KOPT-K1 (cell line): ENCODE data around the gene CRYBA2.

Experiments
- H3K27ac ChIP-seq: fragments of 200-600 bp; sonication (generic); 2 replicates; pipeline ENCODE4 v1.5.1; 2016; ENCODE audit warnings: antibody characterized with exemption, mild to moderate bottlenecking, low read depth, low read length; ENCODE audit not compliant: poor library complexity, severe bottlenecking
- H3K36me3 ChIP-seq: fragments of 200-600 bp; sonication (generic); 2 replicates; pipeline ENCODE4 v1.5.1; 2017; ENCODE audit warnings: antibody characterized with exemption, mild to moderate bottlenecking, low read length, moderate library complexity; ENCODE audit not compliant: insufficient read depth
- H3K9me3 ChIP-seq: fragments of 200-600 bp; sonication (generic); 2 replicates; pipeline ENCODE4 v1.5.1; 2017; ENCODE audit warnings: antibody characterized with exemption, low read length, mild to moderate bottlenecking; ENCODE audit not compliant: insufficient read depth, poor library complexity, severe bottlenecking

The CRYBA2 gene

DNA sequence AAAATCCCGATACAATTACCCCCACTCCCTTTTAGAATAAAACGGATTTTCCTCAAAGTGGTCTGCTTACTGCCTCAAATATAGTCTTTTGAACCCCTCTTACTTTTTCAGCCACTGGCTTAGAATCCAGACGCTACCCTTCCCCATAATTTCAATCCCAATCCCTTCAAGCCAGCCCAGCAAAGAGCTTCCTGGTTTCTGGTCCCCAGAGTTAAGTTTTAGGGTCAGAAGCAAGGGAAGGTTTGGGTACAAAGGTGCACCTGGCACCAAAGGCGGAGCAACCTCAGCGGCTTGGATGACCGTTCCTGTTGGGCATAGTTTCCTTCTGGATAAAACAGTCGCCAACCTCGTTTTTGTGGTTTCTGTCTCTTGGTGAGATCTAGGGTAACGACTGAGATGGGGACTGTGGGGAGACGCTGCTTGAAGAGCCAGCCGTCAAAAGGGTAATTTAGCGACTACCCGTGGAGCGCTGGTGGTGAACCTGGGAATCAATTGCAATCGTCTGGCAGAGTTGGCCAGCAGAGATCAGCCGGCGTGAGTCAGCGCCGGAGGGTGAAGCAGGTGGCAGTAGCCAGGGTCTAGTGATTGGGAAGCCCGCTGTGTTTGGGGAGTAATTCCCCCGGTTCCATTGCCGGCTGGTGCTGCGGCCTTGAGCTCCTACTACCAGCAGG, 9.8 kb downstream of the CRYBA2 start:
- no peaks in the 10 kb centered on the region for H3K9me3 ChIP-seq

DNA sequence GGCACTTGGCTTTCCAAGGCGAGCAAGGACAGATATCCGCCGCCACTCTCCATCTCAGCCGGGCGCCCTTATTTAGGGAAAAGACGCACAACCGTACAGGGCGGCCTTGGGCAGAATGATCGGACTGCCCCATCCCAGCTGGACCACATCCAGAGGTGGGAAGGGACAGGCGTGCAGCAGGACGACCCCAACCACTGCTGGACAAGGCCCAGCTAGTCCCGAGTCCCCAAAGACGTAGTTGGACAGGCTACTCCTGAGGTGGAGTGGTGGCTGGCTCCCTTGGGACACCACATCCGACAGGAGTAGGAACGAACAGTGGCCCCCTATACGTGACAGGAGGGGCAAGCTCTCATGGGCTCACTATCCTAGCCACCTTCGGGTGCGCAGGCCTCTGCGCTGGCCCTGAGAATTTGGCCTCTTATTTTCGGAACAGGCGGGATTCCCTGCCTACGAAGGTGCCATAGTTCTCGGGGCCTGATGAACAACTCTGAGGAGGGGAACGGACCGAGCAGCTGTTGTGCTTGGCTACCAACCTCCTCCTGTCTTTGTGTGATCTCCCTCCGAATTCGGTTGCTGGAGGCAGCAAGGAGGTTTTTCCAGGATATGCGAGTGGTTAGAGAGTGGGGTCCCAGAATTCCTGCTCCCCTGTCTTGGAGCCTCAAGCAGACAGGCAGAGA, 10.5 kb downstream of the CRYBA2 start:
- H3K36me3 ChIP-seq: no peaks in the 10 kb centered on the region
- H3K9me3 ChIP-seq: no peaks in the 10 kb centered on the region
- no peak overlapping the region for H3K27ac ChIP-seq

More for the DNA sequence above, 9.8 kb downstream of the CRYBA2 start:
- Histone ChIP-seq H3K27ac (no peak overlapping the region), H3K36me3 (no peaks in the 10 kb centered on the region)

DNA sequence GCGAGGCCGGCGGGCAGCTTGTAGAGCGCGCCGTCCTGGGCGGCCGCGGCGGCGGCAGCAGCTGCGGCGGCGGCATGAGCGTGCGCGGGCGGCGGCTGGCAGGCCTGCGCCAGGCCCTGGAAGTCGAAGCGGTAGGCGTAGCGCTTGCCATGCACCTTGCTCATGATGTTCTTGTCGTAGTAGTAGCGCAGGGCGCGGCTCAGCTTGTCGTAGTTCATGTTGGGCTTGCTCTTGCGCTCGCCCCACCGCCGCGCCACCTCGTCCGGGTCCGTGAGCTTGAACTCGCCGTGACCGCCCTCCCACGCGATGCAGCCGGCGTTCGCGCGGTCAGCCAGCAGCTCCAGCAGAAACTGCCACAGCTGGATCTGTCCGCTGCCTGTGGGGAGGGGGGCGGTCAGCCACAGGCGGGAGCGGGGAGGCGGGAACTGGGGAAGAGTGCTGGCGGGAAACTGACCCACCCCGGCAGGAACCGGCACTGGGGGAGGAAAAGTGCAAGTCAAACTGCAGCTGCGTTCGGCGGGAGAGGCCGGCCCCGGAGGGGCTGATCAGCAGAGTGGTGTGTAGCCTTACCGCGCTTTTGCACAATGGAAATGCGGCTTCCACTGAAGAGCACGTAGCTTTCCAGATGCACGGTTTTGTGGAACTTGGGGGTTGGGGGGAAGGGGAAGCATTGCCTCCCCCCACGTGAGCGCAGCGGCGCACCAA, 11.2 kb downstream of the CRYBA2 start:
- no peaks in the 10 kb centered on the region for H3K36me3 ChIP-seq
- H3K27ac ChIP-seq: no peak overlapping the region
- no peaks in the 10 kb centered on the region for H3K9me3 ChIP-seq

DNA sequence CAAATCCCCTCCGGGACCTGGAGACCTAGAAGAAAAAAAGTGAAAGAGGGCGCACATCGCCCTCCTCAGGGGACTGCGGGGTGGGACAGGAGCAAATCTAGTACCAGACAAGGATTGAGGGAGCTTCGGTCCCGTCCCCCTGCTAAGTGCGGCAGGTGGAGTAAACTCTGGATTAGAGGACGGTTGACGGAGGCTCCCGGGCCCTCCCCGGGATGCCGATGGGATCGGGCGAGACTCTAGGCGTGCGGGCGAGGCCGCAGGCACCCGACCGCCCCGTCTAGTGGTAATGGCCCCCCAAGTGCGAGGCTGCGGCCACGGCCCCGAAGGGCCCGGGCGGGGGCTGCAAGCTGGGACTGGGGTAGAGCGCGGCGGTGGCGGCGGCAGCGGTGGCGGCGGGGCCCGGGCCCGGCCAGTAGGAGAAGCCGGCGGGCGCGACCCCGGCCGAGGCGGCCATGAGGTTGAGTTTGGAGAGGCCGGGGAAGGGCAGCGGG, 11.8 kb downstream of the CRYBA2 start:
- Histone ChIP-seq H3K9me3 (no peaks in the 10 kb centered on the region), H3K27ac (no peak overlapping the region), H3K36me3 (no peaks in the 10 kb centered on the region)

DNA sequence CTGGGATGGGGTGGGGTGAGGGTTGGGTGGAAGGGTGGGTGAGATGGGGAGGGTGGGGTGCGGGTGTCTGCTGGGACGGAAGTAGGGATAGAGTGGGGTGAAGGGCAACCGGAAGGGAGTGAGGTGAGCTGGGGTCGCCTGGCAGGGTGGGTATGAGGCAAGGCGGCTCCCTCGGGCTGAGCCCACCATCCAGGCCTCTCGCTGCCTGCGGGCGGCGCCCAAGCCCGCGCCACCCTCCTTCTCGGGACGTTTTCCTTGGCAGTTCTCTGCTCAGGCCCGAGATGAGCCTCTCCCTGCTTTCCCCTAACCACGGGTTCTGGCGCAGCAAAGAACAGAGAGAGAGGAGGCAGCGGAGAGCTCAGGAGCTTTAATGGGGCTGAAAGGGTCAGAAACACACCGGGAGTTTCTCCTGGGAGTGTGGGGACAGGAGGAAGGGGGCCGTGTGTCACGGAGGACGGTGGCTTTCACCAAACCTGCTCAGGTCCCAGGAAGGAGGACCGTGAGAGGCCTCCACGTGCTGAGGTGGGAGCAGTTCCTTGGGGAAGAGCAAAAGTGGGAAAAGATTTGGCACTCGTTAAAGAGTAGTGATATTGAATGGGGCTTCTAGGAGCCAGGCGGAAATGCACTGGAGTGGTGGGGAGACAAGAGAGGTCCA, 12.4 kb downstream of the CRYBA2 start:
- Histone ChIP-seq H3K36me3 (no peaks in the 10 kb centered on the region), H3K27ac (no peak overlapping the region), H3K9me3 (no peaks in the 10 kb centered on the region)

DNA sequence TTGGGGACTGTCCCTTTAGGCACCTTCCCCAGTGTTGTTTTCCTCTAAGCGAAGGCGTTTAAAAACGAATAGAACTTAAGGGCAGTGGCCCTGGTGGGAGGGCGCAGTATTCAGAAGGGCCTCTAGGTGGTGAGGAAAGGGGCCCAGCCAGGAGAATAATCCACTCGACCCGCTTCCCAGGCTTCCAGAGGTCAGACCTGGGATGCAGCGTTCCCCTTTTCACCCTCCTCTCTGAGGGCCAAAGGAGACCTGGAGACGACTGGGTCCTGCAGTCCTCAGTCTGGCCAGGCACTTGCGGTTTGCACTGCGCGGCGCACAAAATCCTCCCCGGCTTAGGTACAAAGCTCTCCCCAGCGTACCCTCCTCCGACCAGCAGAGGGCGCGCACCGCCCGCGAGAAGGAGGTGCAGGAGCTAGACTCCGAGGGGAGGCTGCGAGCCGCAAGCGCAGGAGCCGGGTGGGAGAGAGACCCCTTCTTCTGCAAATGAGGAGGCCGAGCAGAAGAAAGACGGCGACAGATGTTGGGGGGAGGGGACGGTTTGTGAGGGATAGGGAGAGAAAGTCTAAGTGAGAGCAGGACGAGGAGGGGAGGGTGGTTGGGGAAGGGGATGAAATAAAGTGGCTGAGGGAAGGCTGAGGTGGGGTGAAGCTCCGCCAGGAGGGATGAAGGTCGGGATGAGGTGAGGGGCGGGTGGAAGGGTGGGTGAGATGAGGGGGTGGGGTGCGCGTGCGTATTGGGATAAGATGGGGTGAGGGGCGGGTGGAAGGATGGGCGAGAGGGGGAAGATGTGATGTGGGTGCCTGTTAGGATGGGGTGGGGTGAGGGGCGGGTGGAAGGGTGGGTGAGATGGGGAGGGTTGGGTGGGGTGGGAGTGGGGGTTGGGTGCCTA, 13.1 kb downstream of the CRYBA2 start:
- Histone ChIP-seq H3K36me3 (no peaks in the 10 kb centered on the region), H3K9me3 (no peaks in the 10 kb centered on the region), H3K27ac (no peak overlapping the region)

DNA sequence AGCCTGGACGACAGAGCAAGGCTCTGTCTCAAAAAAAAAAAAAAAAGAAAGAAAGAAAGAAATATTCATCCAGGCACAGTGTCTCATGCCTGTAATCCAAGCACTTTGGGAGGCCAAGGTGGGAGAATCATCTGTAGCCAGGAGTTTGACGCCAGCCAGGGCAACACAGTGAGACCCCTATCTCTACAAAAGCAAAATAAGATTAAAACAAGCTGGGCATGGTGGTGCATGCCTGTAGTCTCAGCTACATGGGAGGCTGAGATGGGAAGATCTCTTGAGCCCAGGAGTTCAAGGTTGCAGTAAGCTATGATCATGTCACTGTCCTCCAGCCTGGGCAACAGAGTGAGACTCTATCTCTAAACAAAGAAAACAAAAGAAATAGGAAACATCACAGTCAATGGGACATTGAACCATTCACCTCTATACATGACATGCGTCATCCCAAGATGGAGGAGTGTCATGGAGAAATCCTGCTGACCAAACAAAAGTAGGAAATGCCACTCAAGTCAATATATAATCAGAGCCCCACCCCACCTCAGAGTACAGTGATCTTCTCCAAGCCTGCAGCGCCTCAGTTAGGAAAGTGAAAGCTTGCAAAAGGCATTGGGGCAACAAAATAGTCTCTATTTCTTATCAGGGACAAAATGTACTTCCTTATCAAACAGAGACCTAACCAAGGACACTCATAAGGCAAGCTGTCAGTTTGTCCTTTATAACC, 18.0 kb downstream of the CRYBA2 start:
- H3K36me3 ChIP-seq: no peaks in the 10 kb centered on the region
- no peak overlapping the region for H3K27ac ChIP-seq

DNA sequence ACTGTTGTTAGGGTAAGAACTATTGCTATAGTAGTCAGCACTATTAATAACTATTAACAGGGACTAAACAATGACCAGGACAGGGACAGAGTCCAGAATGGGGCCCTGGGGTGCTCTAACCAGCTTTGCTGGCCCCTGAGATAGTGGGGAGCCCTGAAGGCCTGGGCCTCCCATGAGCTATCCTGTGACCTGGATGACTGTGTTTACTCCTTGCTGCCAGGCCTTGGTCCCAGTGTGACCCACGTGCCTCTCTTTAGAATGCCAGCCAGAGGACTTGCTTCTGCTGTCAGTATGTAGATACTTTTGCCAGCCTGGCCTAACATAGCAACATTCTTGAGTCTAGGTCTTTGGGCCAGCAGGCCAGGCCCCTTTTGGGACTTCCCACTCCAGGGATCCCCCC, 22.3 kb downstream of the CRYBA2 start:
- no peaks in the 10 kb centered on the region for H3K36me3 ChIP-seq
- no peak overlapping the region for H3K27ac ChIP-seq
- no peaks in the 10 kb centered on the region for H3K9me3 ChIP-seq

More for the DNA sequence above, 18.0 kb downstream of the CRYBA2 start:
- no peaks in the 10 kb centered on the region for H3K9me3 ChIP-seq

DNA sequence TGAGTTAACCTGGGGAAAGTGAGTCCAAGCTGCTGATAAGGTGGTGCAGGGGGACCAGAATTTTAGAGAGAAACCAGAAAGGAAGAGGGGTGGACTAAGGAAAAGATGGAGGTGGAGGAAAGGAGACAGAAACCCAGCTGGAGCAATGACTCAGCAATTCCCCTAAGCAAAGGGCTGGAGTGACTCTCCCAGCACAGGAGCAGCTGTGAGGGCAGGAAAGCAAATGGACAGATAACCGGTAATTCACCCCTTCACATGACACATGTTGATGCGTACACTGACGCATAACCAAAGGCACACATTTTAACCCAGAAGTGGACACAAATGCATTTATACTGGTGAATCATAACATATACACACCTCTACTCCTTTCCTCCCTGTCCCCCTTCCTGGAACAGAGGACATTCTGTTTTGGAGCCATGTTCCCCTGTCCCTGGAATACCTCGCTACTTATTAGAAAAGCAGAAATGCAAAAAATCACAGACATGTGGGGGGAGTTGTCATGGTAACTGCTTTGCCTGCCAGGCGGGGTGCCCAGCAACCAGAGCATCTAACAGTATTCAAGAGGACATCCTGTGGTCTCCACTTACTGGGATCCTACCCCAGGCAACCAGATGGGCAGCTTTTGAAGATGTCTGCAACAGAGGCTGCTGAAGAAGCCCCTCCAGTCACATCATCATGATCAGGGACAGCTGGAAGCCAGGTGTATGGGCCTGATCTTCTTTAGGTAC, 29.0 kb downstream of the CRYBA2 start:
- Histone ChIP-seq H3K27ac (no peak overlapping the region), H3K9me3 (no peaks in the 10 kb centered on the region), H3K36me3 (no peaks in the 10 kb centered on the region)

DNA sequence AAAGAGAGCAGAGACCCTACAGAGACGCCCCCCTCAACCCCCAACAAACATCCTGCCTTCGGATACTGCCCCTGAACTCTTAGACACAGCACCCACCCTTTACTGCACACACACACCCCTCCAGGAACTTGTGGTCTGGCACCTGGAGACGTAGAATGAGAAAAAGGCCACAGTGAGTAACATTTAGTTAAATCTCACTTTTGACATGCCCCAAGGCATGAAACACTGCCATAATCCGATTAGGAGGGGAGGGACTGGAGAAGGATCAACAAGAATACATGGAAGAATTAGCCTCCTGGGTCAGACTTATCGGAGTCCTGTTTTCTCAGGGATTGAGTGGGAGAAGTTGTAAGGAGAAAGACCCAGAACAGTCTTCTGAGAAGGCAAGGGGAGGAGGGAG, 29.6 kb downstream of the CRYBA2 start:
- Histone ChIP-seq H3K36me3 (no peaks in the 10 kb centered on the region), H3K27ac (no peak overlapping the region), H3K9me3 (no peaks in the 10 kb centered on the region)

DNA sequence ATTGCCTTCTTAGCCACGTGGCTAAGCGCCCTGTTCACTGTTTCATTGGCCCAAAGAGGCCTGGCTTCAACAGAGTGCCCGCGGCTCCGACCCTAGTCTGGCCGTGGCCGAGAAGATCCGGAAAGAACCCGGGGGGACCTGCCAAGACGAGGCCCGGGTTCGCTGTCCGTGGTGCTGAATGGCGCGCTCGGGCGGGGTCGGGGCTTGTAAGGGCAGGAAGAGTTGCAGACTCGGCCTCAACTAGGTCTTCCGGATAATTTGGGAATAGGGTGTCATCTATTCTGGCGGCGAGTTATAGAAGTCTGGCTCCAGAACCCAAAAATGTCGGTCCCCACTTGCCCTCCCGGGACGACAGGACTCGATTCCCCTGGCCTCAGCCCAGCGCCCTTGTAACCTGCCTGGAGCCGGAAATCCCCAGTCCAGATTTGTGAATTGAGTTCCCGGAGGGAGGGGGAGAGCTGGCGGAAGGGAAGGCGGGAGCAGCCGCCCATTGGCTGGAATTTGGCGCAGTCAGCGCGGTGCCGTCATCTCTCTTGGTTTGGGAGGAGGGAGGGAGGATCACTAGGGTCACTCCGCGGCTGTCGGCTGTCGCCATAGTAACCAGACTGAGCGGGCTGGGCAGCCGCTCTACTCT, 30.2 kb downstream of the CRYBA2 start:
- Histone ChIP-seq H3K36me3 (no peaks in the 10 kb centered on the region), H3K9me3 (no peaks in the 10 kb centered on the region), H3K27ac (no peak overlapping the region)

DNA sequence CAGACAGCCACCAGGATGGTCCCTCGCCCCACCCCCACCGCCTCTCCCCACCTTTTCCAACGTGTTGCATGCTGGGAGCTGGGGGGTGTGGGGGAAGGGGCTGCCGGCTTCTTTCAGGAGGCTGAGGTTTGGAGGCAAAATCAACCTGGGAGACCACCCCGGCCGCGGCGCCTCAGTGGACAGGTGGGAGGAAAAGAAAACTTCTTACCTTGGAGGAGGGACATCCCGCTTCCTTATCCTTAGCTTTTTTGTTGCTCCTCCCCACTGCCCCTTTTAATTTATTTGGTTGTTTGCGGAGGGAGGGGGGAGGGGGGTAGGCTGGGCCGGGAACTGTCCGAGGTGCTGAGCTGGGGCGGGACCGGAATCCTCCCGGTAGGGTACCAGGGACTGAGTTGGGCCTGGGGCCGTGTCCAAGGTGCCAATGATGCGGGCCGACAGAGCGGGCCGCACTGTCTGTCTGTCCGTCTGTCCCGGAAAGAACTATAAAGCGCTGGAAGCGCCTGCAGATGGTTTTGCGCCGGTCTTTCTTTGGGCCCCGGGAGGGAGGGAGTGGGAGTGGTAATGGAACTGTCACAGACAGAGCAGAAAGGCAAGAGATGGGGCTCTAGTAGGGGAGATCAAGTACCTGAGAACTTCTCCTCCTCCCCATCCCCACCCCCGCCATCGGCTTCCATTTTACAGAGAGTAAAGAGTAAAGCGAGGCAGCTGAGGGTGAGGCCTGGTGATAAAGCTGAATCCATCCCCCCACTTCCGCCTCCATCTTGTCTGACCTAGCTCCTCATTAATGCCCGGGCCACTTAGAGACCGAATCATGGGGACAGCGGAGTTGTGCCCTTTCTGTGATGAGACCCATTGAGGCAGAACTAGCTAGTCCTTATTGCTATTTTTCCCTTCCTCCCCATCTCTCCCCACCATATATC, 31.3 kb downstream of the CRYBA2 start:
- no peaks in the 10 kb centered on the region for H3K9me3 ChIP-seq
- H3K27ac ChIP-seq: no peak overlapping the region
- no peaks in the 10 kb centered on the region for H3K36me3 ChIP-seq
